MM.1S (cell line): Measurements from ENCODE around the gene MAPKAP1.

Source experiments
- CTCF ChIP-seq: fragments of 300-600 bp; sonication (generic); IDR thresholded peaks from 2 replicates; pipeline ENCODE4 v1.5.1; 2016; ENCODE audit warnings: antibody characterized with exemption, low read length, mixed read lengths
- EZH2 ChIP-seq: fragments of 300-600 bp; sonication (generic); optimal IDR thresholded peaks from 2 replicates; pipeline ENCODE3; 2017; ENCODE audit warnings: low read depth, mild to moderate bottlenecking, antibody characterized with exemption, low read length, mixed read lengths

GRCh38 chr9:125431741-125432271, 275.2 kb downstream of the MAPKAP1 start:
- TF ChIP-seq CTCF (no peak), EZH2 (no peak)
